CD4-positive, CD25-positive, alpha-beta regulatory T cell (primary cell): ENCODE results near the gene WDR18. TPM values are rescaled to one million over a fixed set of nuclear protein-coding genes. Genes with fewer than 3 reads are reported as not detected.

Experiments
- ATAC-seq, 2 donors: fragments of 150-1000 bp; cut with Tn5 transposase; one replicate each; pipeline ENCODE4 v1.10.0; 2021; ENCODE audit warnings: low read depth in 2 of 2, moderate number of reproducible peaks in 2 of 2, moderate library complexity in 1 of 2
- DNase-seq, 3 donors: peaks; one replicate each; pipeline versions ENCODE4 v3.0.0 to v3.0.0-alpha.2; 2012 to 2022; ENCODE audit warnings: mixed read lengths in 1 of 3
- H3K27ac ChIP-seq: one replicate; pipeline ENCODE4 v1.7.0; 2013; ENCODE audit warnings: mild to moderate bottlenecking, low read length; ENCODE audit not compliant: insufficient read depth, poor library complexity, severe bottlenecking
- H3K27me3 ChIP-seq: one replicate; pipeline ENCODE4 v1.7.0; 2013; ENCODE audit warnings: low read length; ENCODE audit not compliant: control insufficient read depth, insufficient read depth
- H3K36me3 ChIP-seq: one replicate; pipeline ENCODE4 v1.7.0; 2013; ENCODE audit warnings: mild to moderate bottlenecking, low read length, moderate library complexity; ENCODE audit not compliant: control insufficient read depth, insufficient read depth
- H3K4me1 ChIP-seq: 2 replicates; pipeline ENCODE4 v1.7.0; 2013; ENCODE audit warnings: mild to moderate bottlenecking, low read length; ENCODE audit not compliant: insufficient read depth, control insufficient read depth, poor library complexity, severe bottlenecking
- H3K4me3 ChIP-seq: one replicate; pipeline ENCODE4 v1.7.0; 2013; ENCODE audit warnings: low read depth, mild to moderate bottlenecking, low read length, moderate library complexity
- H3K9me3 ChIP-seq, 2 experiments: 1 replicate in 1 of 2; 2 replicates in 1 of 2; pipeline ENCODE4 v1.7.0; 2013; ENCODE audit warnings: low read length in 2 of 2, mild to moderate bottlenecking in 1 of 2, moderate library complexity in 1 of 2; ENCODE audit not compliant: control insufficient read depth in 2 of 2
- H3K27ac Mint-ChIP-seq, 3 donors: one replicate each; pipeline ENCODE4 v1.8.0; 2020 to 2022; ENCODE audit warnings: mild to moderate bottlenecking in 3 of 3, mixed read lengths in 3 of 3, moderate library complexity in 2 of 3
- H3K27me3 Mint-ChIP-seq: one replicate; pipeline ENCODE4 v1.8.0; 2022; ENCODE audit warnings: mild to moderate bottlenecking, mixed read lengths
- H3K36me3 Mint-ChIP-seq: one replicate; pipeline ENCODE4 v1.8.0; 2020; ENCODE audit warnings: mixed read lengths
- H3K4me1 Mint-ChIP-seq, 4 donors: one replicate each; pipeline ENCODE4 v1.8.0; 2020 to 2022; ENCODE audit warnings: mixed read lengths in 4 of 4, mild to moderate bottlenecking in 1 of 4
- H3K4me3 Mint-ChIP-seq, 4 donors: one replicate each; pipeline ENCODE4 v1.8.0; 2020 to 2022; ENCODE audit warnings: mild to moderate bottlenecking in 4 of 4, mixed read lengths in 4 of 4, moderate library complexity in 3 of 4
- H3K9me3 Mint-ChIP-seq, 7 donors: one replicate each; pipeline ENCODE4 v1.8.0; 2020 to 2022; ENCODE audit warnings: mixed read lengths in 7 of 7, mild to moderate bottlenecking in 3 of 7, moderate library complexity in 2 of 7
- polyA plus RNA-seq, 4 donors: library from polyadenylated mRNA; unstranded; fragments of 300-500 nt; fragmentation: Illumina TruSeq; gene quantifications; one replicate each; pipeline ENCODE4 v1.2.3, GENCODE V29; 2021
- total RNA-seq: library from RNA; stranded (reverse); gene quantifications from one replicate; pipeline ENCODE4 v1.2.3, GENCODE V29; 2022

The WDR18 gene
- total RNA-seq (23.8 TPM), polyA plus RNA-seq (10 to 100 TPM; 55.4 to 71.1 (median 64.9) TPM)

- Mint-ChIP-seq H3K27me3 (no peaks in the 10 kb centered on the region), H3K4me1 (peaks cover 0 to 24% (median 14%) of the 10 kb centered on the region in 4 donors), H3K36me3 (no peaks in the 10 kb centered on the region), H3K9me3 (no peaks in the 10 kb centered on the region), H3K4me3 (peak within 1 kb of the TSS; percentile 90 to 95 (median 92)), H3K27ac (peak within 1 kb of the TSS; percentile 53 to 91 (median 87))
- no peaks in the 10 kb centered on the region for H3K27me3 ChIP-seq
- peak within 1 kb of the TSS; percentile 82 for H3K27ac ChIP-seq
- DNase-seq (peak; percentile 81 to 90 (median 82)), ATAC-seq (peak; percentile 85 to 89)
- peak within 1 kb of the TSS; percentile 65 for H3K4me3 ChIP-seq
- peaks cover 15% of the 10 kb centered on the region for H3K36me3 ChIP-seq
- H3K4me1 ChIP-seq: peaks cover 22% of the 10 kb centered on the region
- H3K9me3 ChIP-seq: no peaks in the 10 kb centered on the region
Measured at GRCh38 chr19:984165-984967, at the start of gene WDR18. TSS of gene WDR18 (plus strand) at chr19:984345. CDS start at chr19:984354, 9 bp downstream.

GRCh38 chr19:934865-935479, 49.2 kb upstream of the WDR18 start:
- Histone ChIP-seq H3K27ac (no peak overlapping the region), H3K4me3 (no peak overlapping the region), H3K27me3 (no peaks in the 10 kb centered on the region), H3K9me3 (no peaks in the 10 kb centered on the region), H3K36me3 (no peaks in the 10 kb centered on the region), H3K4me1 (peaks cover 21% of the 10 kb centered on the region)
- Mint-ChIP-seq H3K9me3 (peaks cover 0 to 2% (median 0%) of the 10 kb centered on the region in 7 donors), H3K27me3 (no peaks in the 10 kb centered on the region), H3K27ac (no peak overlapping the region), H3K4me3 (no peak overlapping the region), H3K4me1 (peaks cover 0 to 40% (median 14%) of the 10 kb centered on the region in 4 donors), H3K36me3 (peaks cover 3% of the 10 kb centered on the region)
- DNase-seq: no peak
- no peak for ATAC-seq

- ATAC-seq (no peak), DNase-seq (no peak)
- Mint-ChIP-seq H3K4me1 (peaks cover 0 to 40% (median 18%) of the 10 kb centered on the region in 4 donors), H3K4me3 (no peak overlapping the region), H3K27ac (no peak overlapping the region), H3K27me3 (no peaks in the 10 kb centered on the region), H3K9me3 (peaks cover 0 to 3% (median 0%) of the 10 kb centered on the region in 7 donors), H3K36me3 (peaks cover 3% of the 10 kb centered on the region)
- no peaks in the 10 kb centered on the region for H3K9me3 ChIP-seq
- no peaks in the 10 kb centered on the region for H3K27me3 ChIP-seq
- H3K4me1 ChIP-seq: peaks cover 31% of the 10 kb centered on the region
- H3K4me3 ChIP-seq: no peak overlapping the region
- no peaks in the 10 kb centered on the region for H3K36me3 ChIP-seq
- no peak overlapping the region for H3K27ac ChIP-seq
Measured at GRCh38 chr19:936175-936546, 48.0 kb upstream of the WDR18 start.

GRCh38 chr19:937259-937694, 46.9 kb upstream of the WDR18 start:
- peaks cover 35% of the 10 kb centered on the region for H3K4me1 ChIP-seq
- H3K4me3 Mint-ChIP-seq: peak overlapping the region in 2 of 4 donors; percentile 40 to 74

GRCh38 chr19:938233-938923, 45.8 kb upstream of the WDR18 start:
- no peak for ATAC-seq
- peaks cover 0 to 3% (median 0%) of the 10 kb centered on the region in 7 donors for H3K9me3 Mint-ChIP-seq
- H3K36me3 Mint-ChIP-seq: peaks cover 3% of the 10 kb centered on the region
- no peak overlapping the region for H3K27ac Mint-ChIP-seq
- H3K27me3 ChIP-seq: no peaks in the 10 kb centered on the region
- no peaks in the 10 kb centered on the region for H3K9me3 ChIP-seq
- H3K4me1 Mint-ChIP-seq: peaks cover 0 to 35% (median 18%) of the 10 kb centered on the region in 4 donors
- no peak overlapping the region for H3K4me3 ChIP-seq
- no peak overlapping the region for H3K27ac ChIP-seq
- H3K36me3 ChIP-seq: no peaks in the 10 kb centered on the region
- peaks cover 24% of the 10 kb centered on the region for H3K4me1 ChIP-seq
- DNase-seq: no peak
- peak overlapping the region in 2 of 4 donors; percentile 26 to 38 for H3K4me3 Mint-ChIP-seq
- H3K27me3 Mint-ChIP-seq: no peaks in the 10 kb centered on the region

More at GRCh38 chr19:937259-937694, 46.9 kb upstream of the WDR18 start:
- Histone ChIP-seq H3K4me3 (no peak overlapping the region), H3K27ac (no peak overlapping the region), H3K27me3 (no peaks in the 10 kb centered on the region), H3K36me3 (no peaks in the 10 kb centered on the region), H3K9me3 (no peaks in the 10 kb centered on the region)
- Mint-ChIP-seq H3K36me3 (peaks cover 3% of the 10 kb centered on the region), H3K9me3 (peaks cover 0 to 3% (median 0%) of the 10 kb centered on the region in 7 donors), H3K27me3 (no peaks in the 10 kb centered on the region), H3K27ac (peak overlapping the region in 1 of 3 donors; percentile 78), H3K4me1 (peaks cover 0 to 41% (median 22%) of the 10 kb centered on the region in 4 donors)
- ATAC-seq (peak in 1 of 2 donors; percentile 19), DNase-seq (peak in 1 of 3 donors; percentile 62)

- Mint-ChIP-seq H3K4me3 (peak overlapping the region in 1 of 4 donors; percentile 13), H3K36me3 (peaks cover 3% of the 10 kb centered on the region), H3K27ac (peak overlapping the region in 1 of 3 donors; percentile 87), H3K9me3 (peaks cover 0 to 3% (median 0%) of the 10 kb centered on the region in 7 donors), H3K27me3 (no peaks in the 10 kb centered on the region), H3K4me1 (peaks cover 0 to 35% (median 18%) of the 10 kb centered on the region in 4 donors)
- H3K36me3 ChIP-seq: no peaks in the 10 kb centered on the region
- no peak for ATAC-seq
- DNase-seq: no peak
- no peaks in the 10 kb centered on the region for H3K9me3 ChIP-seq
- no peak overlapping the region for H3K27ac ChIP-seq
- no peaks in the 10 kb centered on the region for H3K27me3 ChIP-seq
- peaks cover 18% of the 10 kb centered on the region for H3K4me1 ChIP-seq
- no peak overlapping the region for H3K4me3 ChIP-seq
Measured at GRCh38 chr19:939439-939838, 44.7 kb upstream of the WDR18 start.

- no peak for ATAC-seq
- Histone ChIP-seq H3K27ac (peak overlapping the region; percentile 66), H3K9me3 (no peaks in the 10 kb centered on the region), H3K4me1 (peaks cover 18% of the 10 kb centered on the region), H3K27me3 (no peaks in the 10 kb centered on the region), H3K4me3 (no peak overlapping the region), H3K36me3 (no peaks in the 10 kb centered on the region)
- Mint-ChIP-seq H3K27me3 (no peaks in the 10 kb centered on the region), H3K4me1 (peaks cover 0 to 35% (median 18%) of the 10 kb centered on the region in 4 donors), H3K9me3 (peaks cover 0 to 3% (median 0%) of the 10 kb centered on the region in 7 donors), H3K36me3 (peaks cover 3% of the 10 kb centered on the region), H3K27ac (peak overlapping the region; percentile 76 to 100 (median 87)), H3K4me3 (peak overlapping the region; percentile 78 to 83 (median 80))
- DNase-seq: no peak
Measured at GRCh38 chr19:939922-940321, 44.2 kb upstream of the WDR18 start.
